NCI-H345 (cell line): Measurements from ENCODE around the gene CSNK1G2.

Experiments used
- DNase-seq: peaks from one replicate; lab custom pipeline; 2025; lab: John Stamatoyannopoulos, UW

The CSNK1G2 gene

GRCh38 chr19:1944088-1944915 is 3.3 kb downstream of the CSNK1G2 start:
- no peak for DNase-seq

GRCh38 chr19:1944916-1945561 is 4.1 kb downstream of the CSNK1G2 start:
- DNase-seq, result no peak

DNA sequence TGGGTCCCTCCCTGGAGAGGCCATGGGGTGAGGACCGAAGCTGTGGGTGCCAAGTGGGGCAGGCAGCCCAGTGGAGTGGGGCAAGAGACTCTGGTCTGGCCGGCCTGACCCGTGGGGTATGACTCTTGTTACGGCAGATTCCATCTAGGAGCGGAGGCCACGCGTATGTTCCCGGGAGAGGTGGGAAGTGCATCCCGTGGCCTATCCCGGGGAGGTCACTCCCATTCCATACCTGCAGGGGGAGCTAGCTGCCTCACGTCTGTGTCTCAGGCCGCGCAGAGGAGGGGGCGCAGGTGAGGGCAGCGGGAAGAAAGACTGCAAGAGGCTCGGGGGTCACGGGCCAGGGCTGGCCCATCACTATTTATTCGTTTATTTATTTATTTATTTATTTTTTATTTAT is 4.9 kb downstream of the CSNK1G2 start:
- DNase-seq, result peak; percentile 32

DNA sequence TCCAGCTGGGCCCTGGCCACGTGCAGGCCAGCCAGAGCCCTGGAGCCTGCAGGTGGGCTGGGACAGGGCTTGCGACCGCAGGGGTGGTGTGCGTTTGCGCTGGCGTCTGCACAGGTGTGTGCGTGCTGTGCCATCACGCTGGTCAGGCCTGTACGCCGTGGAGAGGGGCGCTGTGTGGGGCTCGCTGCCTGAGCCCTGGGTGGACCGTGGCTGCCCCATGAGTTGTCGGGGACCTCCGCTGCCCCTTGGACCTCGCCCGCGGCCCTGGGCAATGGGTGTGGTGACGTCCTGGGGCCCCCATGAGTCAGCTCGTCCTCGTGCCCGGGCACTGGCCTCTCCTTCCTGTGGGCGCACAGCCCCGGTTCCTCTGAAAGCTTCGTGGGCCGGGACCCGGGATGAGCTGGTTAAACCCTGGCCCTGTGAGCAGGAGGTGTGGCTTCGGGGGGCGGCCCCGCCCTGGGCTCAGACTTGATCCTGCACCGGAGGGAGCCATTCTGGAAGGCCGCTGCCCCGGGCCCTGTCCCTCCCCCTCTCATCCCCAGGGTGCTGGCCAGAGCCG is 6.8 kb downstream of the CSNK1G2 start:
- DNase-seq, result no peak

GRCh38 chr19:1949304-1950101 is 8.5 kb downstream of the CSNK1G2 start:
- no peak for DNase-seq

GRCh38 chr19:1950640-1951039 is 9.7 kb downstream of the CSNK1G2 start:
- DNase-seq, result no peak

GRCh38 chr19:1952635-1953034 is 11.7 kb downstream of the CSNK1G2 start:
- DNase-seq, result no peak

DNA sequence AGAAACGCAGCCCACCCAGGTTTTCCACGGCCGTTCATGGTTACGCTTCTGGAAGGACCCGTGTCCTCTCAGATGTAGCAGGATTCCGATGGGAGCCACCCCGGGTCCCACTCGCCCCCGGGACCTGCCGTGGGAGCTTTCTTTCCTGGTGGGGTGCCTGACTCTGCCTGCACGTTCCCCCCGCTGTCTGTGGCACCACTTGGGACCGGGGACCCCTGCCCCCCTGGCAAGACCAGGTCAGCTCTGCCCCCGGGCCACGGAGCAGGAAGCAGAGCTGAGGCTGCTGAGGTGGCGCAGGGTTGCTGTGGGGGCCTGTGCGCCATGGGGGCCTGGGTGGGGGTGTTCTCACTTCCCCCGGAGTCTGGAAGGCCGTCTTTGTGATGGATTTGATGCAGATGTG is 12.1 kb downstream of the CSNK1G2 start:
- DNase-seq, result no peak

- no peak for DNase-seq
Measured at GRCh38 chr19:1953441-1954094, 12.6 kb downstream of the CSNK1G2 start.

DNA sequence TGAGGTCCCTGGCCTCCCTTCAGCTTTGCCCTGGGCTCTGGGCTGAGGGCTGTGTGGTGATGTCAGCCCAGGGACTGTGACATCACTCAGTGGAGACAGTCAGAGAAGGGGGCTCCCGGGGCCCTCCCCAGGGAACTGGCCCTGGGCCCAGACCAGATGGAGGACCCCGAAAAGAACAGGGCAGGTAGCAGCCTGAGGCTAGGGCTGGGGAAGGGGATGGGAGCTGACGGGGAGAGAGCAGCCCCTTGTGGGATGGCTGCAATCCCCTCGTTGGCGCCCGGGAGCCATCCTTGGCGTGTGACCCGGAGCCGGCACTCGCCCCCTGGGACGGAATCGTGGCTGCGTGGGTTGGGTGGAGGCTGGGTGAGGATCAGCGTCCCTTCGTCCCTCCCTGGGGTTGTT is 13.6 kb downstream of the CSNK1G2 start:
- DNase-seq, result no peak

DNA sequence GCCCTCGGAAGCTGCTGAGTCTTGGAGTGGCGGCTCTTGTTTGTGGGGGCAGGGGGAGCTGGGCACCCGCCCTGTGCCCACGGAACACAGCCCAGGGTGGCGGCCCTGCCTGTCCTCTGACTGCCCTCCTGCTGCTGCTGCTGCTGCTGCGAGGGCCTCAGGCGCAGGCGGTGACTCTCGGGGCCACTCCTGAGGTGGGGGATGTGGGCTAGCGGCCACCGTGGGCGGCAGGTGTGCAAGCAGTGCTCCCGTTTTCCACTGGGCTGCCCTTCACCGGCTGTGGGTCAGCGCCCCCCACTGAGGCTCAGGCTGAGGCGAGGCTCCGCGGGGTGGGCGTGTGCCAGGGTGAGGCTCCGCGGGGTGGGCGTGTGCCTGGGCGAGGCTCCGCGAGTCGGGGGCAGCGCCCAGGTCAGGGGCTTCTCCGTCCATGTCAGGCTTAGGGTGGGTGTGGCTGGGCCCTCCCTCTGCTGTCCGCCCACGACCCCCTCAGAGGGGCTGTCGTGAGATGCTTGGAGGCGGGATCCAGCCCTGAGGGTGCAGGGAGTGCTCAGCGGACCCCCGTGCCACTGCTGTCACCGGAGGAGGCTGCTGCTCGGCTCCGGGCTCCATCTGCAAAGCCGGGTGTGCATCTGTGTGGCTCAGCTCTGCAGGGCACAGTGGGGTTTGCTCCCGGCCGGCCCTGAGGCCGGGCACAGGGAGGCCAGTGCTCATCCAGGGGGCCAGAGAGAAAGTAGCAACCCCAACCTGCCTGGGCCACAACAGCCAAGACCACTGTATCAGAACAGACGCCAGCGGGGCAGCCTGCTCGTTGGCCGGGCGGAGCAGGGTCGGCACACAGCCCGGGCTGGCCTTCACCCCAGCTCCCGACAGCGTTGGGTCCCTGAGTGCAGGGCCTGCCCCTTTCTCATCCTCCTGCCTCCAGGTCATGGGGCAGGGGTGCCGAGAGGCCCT is 14.5 kb downstream of the CSNK1G2 start:
- no peak for DNase-seq

DNA sequence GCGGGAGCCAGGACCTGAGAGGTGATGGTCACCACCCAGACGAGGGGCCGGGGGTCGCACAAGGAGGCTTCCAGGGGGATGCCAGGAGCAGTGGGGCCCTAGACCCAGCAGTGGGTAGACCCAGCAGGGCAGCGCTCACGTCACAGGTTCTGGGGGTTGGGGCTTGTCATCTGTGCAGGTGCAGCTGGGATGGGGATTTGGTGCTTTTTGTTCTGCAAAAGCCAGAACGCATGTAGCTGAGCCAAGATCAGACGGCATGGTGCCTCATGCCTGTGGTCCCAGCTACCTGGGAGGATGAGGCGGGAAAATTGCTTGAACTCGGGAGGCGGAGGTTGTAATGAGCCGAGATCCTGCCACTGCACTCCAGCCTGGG is 15.1 kb downstream of the CSNK1G2 start:
- no peak for DNase-seq

GRCh38 chr19:1956868-1957492 is 16.0 kb downstream of the CSNK1G2 start:
- no peak for DNase-seq

GRCh38 chr19:1957562-1958248 is 16.7 kb downstream of the CSNK1G2 start:
- DNase-seq, result no peak

- DNase-seq, result no peak
Measured at GRCh38 chr19:1959928-1960589, 19.1 kb downstream of the CSNK1G2 start.

GRCh38 chr19:1961000-1961883 is 20.3 kb downstream of the CSNK1G2 start:
- no peak for DNase-seq

GRCh38 chr19:1962674-1963073 is 21.7 kb downstream of the CSNK1G2 start:
- DNase-seq, result no peak

DNA sequence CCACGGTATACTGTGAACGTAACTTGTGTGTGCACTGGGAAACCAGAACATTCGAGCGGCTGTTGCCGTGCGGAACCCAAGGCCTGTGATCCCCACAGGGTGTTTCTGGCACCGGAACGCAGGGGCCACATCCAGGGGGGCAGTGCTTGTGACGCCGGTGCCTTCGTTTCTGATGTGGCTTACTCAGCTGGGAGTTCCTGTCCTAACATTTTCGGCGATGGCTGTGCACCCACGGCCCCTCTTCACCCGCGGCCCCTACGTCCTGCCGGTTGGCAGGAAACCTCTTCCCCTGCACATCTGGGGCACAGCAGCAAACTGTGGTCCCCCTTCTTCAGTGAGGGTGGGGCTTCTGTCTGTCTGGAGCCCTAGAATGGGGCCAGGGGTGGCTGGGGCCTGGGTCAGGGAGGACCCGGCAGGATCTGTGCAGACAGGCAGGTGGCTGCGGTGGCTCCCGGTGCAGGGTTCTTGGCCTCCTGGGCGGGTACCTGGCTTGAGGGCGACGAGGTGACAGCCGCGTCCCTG is 26.2 kb downstream of the CSNK1G2 start:
- no peak for DNase-seq
